Keratinocyte (primary cell): ENCODE data around the gene LRRTM3.

Experiments used
- EZH2 ChIP-seq: IDR thresholded peaks from one replicate; pipeline ENCODE4 v1.6.1; 2012; ENCODE audit warnings: inconsistent platforms, mild to moderate bottlenecking, low read length, moderate library complexity
- TF ChIP-seq, protein P1 (sequence below), 3 experiments: IDR thresholded peaks in 1 of 3; conservative IDR thresholded peaks in 1 of 3; optimal IDR thresholded peaks in 1 of 3; 2 replicates in 2 of 3; 3 replicates in 1 of 3; pipeline versions ENCODE3 to v1.5.1; 2011; ENCODE audit warnings: low read length in 3 of 3, mild to moderate bottlenecking in 3 of 3, moderate library complexity in 2 of 3, control low read depth in 1 of 3, inconsistent platforms in 1 of 3; ENCODE audit not compliant: insufficient read depth in 2 of 3; ENCODE audit errors: extremely low read depth in 1 of 3

DNA sequence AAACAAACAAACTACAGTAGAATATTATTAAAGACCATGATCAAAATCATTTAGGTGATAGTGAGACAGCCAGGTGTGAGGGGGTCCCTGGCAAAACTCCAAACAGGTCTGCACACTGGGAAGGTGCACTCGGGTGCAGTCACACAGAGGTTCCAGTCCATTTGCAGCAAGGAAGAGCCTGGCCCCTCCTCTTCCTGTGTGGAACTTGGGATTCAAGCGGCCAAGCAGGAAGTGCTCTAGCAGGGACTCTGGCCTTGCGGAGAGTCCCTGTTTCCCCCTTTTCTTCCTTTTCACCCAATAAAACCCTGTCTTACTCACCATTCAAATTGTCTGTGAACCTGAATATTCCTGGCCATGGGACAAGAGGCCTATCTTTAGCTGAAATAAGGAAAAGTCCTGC lies 181.8 kb downstream of the LRRTM3 start:
- TF ChIP-seq, protein P1, sequence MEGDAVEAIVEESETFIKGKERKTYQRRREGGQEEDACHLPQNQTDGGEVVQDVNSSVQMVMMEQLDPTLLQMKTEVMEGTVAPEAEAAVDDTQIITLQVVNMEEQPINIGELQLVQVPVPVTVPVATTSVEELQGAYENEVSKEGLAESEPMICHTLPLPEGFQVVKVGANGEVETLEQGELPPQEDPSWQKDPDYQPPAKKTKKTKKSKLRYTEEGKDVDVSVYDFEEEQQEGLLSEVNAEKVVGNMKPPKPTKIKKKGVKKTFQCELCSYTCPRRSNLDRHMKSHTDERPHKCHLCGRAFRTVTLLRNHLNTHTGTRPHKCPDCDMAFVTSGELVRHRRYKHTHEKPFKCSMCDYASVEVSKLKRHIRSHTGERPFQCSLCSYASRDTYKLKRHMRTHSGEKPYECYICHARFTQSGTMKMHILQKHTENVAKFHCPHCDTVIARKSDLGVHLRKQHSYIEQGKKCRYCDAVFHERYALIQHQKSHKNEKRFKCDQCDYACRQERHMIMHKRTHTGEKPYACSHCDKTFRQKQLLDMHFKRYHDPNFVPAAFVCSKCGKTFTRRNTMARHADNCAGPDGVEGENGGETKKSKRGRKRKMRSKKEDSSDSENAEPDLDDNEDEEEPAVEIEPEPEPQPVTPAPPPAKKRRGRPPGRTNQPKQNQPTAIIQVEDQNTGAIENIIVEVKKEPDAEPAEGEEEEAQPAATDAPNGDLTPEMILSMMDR (optimal IDR thresholded peaks at IDR 0.05 in 1 of 3, IDR thresholded peaks at IDR 0.05 in 1 of 3, conservative IDR thresholded peaks at IDR 0.05 in 1 of 3; ENCODE audit: extremely low read depth in 1 of 3, insufficient read depth in 2 of 3, low read length in 3 of 3): no peak
- TF ChIP-seq EZH2: no peak
